Choroid plexus epithelial cell (primary cell): ENCODE measurements around the gene CIDEB.

Experiments
- DNase-seq: peaks from one replicate; pipeline ENCODE4 v3.0.0-alpha.2; 2010; ENCODE audit warnings: low read depth
- H3K4me3 ChIP-seq: 2 replicates; pipeline ENCODE4 v1.5.1; 2011; ENCODE audit warnings: low read depth, mild to moderate bottlenecking, control low read depth, low read length, moderate library complexity
- TF ChIP-seq, protein P1 (sequence below): conservative IDR thresholded peaks from 2 replicates; pipeline ENCODE4 v1.5.1; 2011; ENCODE audit warnings: low read depth, mild to moderate bottlenecking, control low read depth, inconsistent platforms, low read length, moderate library complexity

CIDEB gene

GRCh38 chr14:24317141-24317928 lies 9.6 kb upstream of the CIDEB start:
- DNase-seq, result no peak
- TF ChIP-seq, protein P1, sequence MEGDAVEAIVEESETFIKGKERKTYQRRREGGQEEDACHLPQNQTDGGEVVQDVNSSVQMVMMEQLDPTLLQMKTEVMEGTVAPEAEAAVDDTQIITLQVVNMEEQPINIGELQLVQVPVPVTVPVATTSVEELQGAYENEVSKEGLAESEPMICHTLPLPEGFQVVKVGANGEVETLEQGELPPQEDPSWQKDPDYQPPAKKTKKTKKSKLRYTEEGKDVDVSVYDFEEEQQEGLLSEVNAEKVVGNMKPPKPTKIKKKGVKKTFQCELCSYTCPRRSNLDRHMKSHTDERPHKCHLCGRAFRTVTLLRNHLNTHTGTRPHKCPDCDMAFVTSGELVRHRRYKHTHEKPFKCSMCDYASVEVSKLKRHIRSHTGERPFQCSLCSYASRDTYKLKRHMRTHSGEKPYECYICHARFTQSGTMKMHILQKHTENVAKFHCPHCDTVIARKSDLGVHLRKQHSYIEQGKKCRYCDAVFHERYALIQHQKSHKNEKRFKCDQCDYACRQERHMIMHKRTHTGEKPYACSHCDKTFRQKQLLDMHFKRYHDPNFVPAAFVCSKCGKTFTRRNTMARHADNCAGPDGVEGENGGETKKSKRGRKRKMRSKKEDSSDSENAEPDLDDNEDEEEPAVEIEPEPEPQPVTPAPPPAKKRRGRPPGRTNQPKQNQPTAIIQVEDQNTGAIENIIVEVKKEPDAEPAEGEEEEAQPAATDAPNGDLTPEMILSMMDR, result no peak
- no peak overlapping the region for H3K4me3 ChIP-seq

DNA sequence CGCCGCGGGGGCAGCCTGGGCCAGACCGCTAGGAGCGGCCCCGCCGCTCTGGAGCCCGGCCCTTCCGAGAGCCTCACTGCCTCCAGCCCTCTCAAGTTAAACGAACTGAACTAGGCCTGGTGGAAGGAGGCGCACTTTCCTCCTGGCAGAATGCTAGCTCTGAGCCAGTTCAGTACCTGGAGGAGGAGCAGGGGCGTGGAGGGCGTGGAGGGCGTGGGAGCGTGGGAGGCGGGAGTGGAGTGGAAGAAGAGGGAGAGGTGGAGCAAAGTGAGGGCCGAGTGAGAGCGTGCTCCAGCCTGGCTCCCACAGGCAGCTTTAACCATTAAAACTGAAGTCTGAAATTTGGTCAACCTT lies 8.8 kb upstream of the CIDEB start:
- TF ChIP-seq, protein P1, result peak; percentile 9
- H3K4me3 ChIP-seq, result no peak overlapping the region
- DNase-seq, result no peak

DNA sequence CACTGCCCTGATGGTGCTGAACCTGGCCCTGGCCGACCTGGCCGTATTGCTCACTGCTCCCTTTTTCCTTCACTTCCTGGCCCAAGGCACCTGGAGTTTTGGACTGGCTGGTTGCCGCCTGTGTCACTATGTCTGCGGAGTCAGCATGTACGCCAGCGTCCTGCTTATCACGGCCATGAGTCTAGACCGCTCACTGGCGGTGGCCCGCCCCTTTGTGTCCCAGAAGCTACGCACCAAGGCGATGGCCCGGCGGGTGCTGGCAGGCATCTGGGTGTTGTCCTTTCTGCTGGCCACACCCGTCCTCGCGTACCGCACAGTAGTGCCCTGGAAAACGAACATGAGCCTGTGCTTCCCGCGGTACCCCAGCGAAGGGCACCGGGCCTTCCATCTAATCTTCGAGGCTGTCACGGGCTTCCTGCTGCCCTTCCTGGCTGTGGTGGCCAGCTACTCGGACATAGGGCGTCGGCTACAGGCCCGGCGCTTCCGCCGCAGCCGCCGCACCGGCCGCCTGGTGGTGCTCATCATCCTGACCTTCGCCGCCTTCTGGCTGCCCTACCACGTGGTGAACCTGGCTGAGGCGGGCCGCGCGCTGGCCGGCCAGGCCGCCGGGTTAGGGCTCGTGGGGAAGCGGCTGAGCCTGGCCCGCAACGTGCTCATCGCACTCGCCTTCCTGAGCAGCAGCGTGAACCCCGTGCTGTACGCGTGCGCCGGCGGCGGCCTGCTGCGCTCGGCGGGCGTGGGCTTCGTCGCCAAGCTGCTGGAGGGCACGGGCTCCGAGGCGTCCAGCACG lies 8.2 kb upstream of the CIDEB start:
- DNase-seq, result no peak
- no peak overlapping the region for H3K4me3 ChIP-seq
- TF ChIP-seq, protein P1, result no peak

DNA sequence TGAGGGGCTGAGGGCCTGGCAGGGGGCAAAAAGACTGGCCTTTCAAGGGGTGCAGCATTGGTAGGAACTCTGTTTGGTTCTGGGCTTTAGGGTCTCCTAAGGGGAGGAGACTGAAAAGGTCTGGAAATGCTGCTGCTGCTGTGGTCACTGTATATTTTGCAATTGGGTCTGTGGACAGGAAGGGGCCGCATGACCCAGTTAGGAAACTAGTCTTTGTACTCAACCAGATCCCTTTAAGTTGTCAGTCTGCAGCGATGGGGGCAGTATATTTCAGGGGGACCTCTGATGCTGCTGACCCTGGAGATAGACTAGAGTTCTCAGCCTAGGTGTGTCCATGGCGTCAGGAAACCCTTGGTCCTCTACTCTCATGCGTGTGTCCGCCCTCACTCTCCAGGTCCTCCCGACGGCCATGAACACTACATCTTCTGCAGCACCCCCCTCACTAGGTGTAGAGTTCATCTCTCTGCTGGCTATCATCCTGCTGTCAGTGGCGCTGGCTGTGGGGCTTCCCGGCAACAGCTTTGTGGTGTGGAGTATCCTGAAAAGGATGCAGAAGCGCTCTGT lies 7.5 kb upstream of the CIDEB start:
- H3K4me3 ChIP-seq, result no peak overlapping the region
- no peak for DNase-seq
- TF ChIP-seq, protein P1, result no peak

- no peak for DNase-seq
- TF ChIP-seq, protein P1, result no peak
- H3K4me3 ChIP-seq, result no peak overlapping the region
Measured at GRCh38 chr14:24314377-24315193, 6.8 kb upstream of the CIDEB start.

- TF ChIP-seq, protein P1, result no peak
- H3K4me3 ChIP-seq, result no peak overlapping the region
- DNase-seq, result no peak
Measured at GRCh38 chr14:24313913-24314312, 6.1 kb upstream of the CIDEB start.
